Measurements from ENCODE around the gene UNK.

Gene UNK

DNA sequence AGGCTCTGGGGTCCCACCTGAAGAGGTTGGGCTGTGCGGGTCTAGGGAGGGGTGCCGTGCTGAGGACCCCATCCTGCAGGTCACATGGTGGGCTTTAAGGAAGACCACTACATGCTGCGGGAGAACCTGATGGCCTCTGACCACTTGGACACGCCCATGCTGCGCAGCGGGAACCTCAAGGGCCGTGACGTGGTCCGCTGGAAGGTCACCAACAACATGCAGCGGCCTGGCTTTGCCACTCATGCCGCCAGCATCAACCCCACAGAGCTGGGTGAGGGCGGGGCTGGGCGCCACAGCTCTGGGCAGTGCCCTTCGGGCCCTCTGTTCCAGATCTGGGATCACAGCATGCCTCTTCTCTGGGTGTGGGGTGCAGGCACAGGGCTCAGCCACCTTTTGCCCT, 44.8 kb upstream of the UNK start:
- TF ChIP-seq SIN3A (IDR thresholded peaks at IDR 0.05; ENCODE audit: borderline replicate concordance, insufficient read depth, low read length) (no peak), FOXP2 (optimal IDR thresholded peaks at IDR 0.05; ENCODE audit: borderline replicate concordance, extremely low read depth, extremely low read length, insufficient read depth) (no peak), POLR2AphosphoS5 (IDR thresholded peaks at IDR 0.05; ENCODE audit: low read depth, low read length) (no peak), TAF1 (IDR thresholded peaks at IDR 0.05; ENCODE audit: borderline replicate concordance, insufficient read depth, low read length) (no peak)
- TF ChIP-seq, protein P1, sequence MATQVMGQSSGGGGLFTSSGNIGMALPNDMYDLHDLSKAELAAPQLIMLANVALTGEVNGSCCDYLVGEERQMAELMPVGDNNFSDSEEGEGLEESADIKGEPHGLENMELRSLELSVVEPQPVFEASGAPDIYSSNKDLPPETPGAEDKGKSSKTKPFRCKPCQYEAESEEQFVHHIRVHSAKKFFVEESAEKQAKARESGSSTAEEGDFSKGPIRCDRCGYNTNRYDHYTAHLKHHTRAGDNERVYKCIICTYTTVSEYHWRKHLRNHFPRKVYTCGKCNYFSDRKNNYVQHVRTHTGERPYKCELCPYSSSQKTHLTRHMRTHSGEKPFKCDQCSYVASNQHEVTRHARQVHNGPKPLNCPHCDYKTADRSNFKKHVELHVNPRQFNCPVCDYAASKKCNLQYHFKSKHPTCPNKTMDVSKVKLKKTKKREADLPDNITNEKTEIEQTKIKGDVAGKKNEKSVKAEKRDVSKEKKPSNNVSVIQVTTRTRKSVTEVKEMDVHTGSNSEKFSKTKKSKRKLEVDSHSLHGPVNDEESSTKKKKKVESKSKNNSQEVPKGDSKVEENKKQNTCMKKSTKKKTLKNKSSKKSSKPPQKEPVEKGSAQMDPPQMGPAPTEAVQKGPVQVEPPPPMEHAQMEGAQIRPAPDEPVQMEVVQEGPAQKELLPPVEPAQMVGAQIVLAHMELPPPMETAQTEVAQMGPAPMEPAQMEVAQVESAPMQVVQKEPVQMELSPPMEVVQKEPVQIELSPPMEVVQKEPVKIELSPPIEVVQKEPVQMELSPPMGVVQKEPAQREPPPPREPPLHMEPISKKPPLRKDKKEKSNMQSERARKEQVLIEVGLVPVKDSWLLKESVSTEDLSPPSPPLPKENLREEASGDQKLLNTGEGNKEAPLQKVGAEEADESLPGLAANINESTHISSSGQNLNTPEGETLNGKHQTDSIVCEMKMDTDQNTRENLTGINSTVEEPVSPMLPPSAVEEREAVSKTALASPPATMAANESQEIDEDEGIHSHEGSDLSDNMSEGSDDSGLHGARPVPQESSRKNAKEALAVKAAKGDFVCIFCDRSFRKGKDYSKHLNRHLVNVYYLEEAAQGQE (IDR thresholded peaks at IDR 0.05; ENCODE audit: insufficient read depth in 1 of 2, low read depth in 2 of 2, low read length in 2 of 2) = no peak

DNA sequence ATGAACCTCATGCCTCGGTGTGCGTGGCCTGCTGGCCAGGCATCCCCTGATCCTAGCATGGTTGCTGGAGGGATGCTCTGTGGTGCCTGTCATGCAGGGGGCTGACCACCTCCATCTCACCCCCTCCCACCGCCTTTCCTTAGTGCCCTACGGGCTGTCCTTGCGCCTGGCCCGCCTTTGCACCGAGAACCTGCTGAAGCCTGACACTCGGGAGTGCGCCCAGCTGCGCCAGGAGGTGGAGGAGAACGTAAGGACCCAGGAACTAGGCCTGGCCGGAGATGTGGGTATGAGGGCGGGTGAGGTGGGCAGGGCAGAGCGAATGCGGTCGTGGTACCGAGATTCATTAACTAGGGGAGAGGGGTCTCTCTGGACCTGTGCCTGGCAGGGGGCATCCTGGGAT, 44.4 kb upstream of the UNK start:
- TF ChIP-seq TAF1 (IDR thresholded peaks at IDR 0.05; ENCODE audit: borderline replicate concordance, insufficient read depth, low read length) (no peak), FOXP2 (optimal IDR thresholded peaks at IDR 0.05; ENCODE audit: borderline replicate concordance, extremely low read depth, extremely low read length, insufficient read depth) (no peak), POLR2AphosphoS5 (IDR thresholded peaks at IDR 0.05; ENCODE audit: low read depth, low read length) (no peak), SIN3A (IDR thresholded peaks at IDR 0.05; ENCODE audit: borderline replicate concordance, insufficient read depth, low read length) (no peak)
- TF ChIP-seq, protein P1 (IDR thresholded peaks at IDR 0.05; ENCODE audit: insufficient read depth in 1 of 2, low read depth in 2 of 2, low read length in 2 of 2) = no peak

DNA sequence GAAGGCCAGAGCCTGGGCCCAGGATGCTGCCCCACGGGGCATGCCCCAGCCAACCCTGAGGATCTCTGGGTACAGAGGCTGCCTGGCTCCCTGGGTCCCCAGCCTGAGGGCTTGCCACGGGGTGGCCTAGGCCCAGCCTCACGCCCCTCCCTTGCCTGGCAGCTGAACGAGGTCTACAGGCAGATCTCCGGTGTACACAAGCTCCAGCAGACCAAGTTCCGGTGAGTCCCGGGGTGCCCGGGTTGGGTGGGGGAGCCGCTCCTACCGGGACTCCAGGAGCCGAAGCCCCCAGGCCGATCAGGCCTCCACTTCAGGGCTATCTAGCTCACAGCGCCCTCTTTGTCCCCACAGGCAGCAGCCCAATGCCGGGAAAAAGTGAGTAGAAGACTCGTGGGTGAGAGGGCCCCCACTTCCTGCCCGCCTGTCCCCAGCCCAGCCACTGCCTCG, 44.0 kb upstream of the UNK start:
- no peak for TF ChIP-seq TAF1 (IDR thresholded peaks at IDR 0.05; ENCODE audit: borderline replicate concordance, insufficient read depth, low read length)
- TF ChIP-seq, protein P1 (IDR thresholded peaks at IDR 0.05; ENCODE audit: insufficient read depth in 1 of 2, low read depth in 2 of 2, low read length in 2 of 2) = no peak
- no peak for TF ChIP-seq FOXP2 (optimal IDR thresholded peaks at IDR 0.05; ENCODE audit: borderline replicate concordance, extremely low read depth, extremely low read length, insufficient read depth)
- no peak for TF ChIP-seq SIN3A (IDR thresholded peaks at IDR 0.05; ENCODE audit: borderline replicate concordance, insufficient read depth, low read length)
- no peak for TF ChIP-seq POLR2AphosphoS5 (IDR thresholded peaks at IDR 0.05; ENCODE audit: low read depth, low read length)

DNA sequence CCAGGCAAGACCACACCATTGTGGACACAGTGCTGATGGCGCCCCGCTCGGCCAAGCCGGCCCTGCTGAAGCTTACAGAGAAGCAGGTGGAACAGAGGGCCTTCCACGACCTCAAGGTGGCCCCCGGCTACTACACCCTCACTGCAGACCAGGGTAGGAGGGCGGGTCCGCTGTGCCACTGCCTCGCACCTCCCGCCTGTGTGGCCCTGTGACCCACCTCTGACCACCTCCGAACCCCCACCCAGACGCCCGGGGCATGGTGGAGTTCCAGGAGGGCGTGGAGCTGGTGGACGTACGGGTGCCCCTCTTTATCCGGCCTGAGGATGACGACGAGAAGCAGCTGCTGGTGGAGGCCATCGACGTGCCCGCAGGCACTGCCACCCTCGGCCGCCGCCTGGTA, 42.3 kb upstream of the UNK start:
- TF ChIP-seq SIN3A (IDR thresholded peaks at IDR 0.05; ENCODE audit: borderline replicate concordance, insufficient read depth, low read length) = no peak
- TF ChIP-seq TAF1 (IDR thresholded peaks at IDR 0.05; ENCODE audit: borderline replicate concordance, insufficient read depth, low read length) = no peak
- TF ChIP-seq FOXP2 (optimal IDR thresholded peaks at IDR 0.05; ENCODE audit: borderline replicate concordance, extremely low read depth, extremely low read length, insufficient read depth) = no peak
- no peak for TF ChIP-seq POLR2AphosphoS5 (IDR thresholded peaks at IDR 0.05; ENCODE audit: low read depth, low read length)
- TF ChIP-seq, protein P1 (IDR thresholded peaks at IDR 0.05; ENCODE audit: insufficient read depth in 1 of 2, low read depth in 2 of 2, low read length in 2 of 2) = no peak
